ENCODE results near the gene MBNL2. TPM values are rescaled to one million over a fixed set of nuclear protein-coding genes. Genes with fewer than 3 reads are reported as not detected.

MBNL2 gene
- total RNA-seq, 1 experiment from 2014 or later, result 0.17 TPM

GRCh38 chr13:97226013-97226412 is 3.9 kb downstream of the MBNL2 start:
- Histone ChIP-seq H2BK20ac (ENCODE audit: low read depth, low read length, poor library complexity, severe bottlenecking) (no peak overlapping the region), H3K27me3 (ENCODE audit: insufficient read depth, low read length) (peaks cover 59% of the 10 kb centered on the region), H3T11ph (ENCODE audit: low read length) (no peak overlapping the region), H2BK5ac (ENCODE audit: insufficient read length, low read length) (no peak overlapping the region), H3K27ac (ENCODE audit: insufficient read length, low read depth, low read length) (no peak overlapping the region), H4K8ac (replicated peaks; ENCODE audit: insufficient read length, low read depth, low read length) (no peak overlapping the region), H3K23ac (ENCODE audit: insufficient read length, low read depth, low read length) (no peak overlapping the region), H3K79me1 (ENCODE audit: insufficient read depth, low read depth, low read length, poor library complexity, severe bottlenecking) (no peaks in the 10 kb centered on the region), H2AFZ (ENCODE audit: low read length) (no peak overlapping the region), H3K23me2 (ENCODE audit: insufficient read length, low read depth, low read length, poor library complexity, severe bottlenecking) (no peaks in the 10 kb centered on the region), H3K4me2 (ENCODE audit: insufficient read depth, insufficient read length, low read length) (no peak overlapping the region), H2BK120ac (ENCODE audit: low read depth, low read length, poor library complexity, severe bottlenecking) (no peak overlapping the region), H3K18ac (ENCODE audit: insufficient read length, low read depth, low read length) (no peak overlapping the region), H2BK12ac (ENCODE audit: insufficient read length, low read depth, low read length) (no peak overlapping the region), H3K4me1 (ENCODE audit: insufficient read depth, low read length) (peaks cover 2% of the 10 kb centered on the region; the same call in 1 of the 2 replicates), H3K56ac (ENCODE audit: insufficient read length, low read depth, low read length) (no peak overlapping the region), H3K9ac (ENCODE audit: extremely low read depth, insufficient read length, low read length) (no peak overlapping the region), H4K5ac (ENCODE audit: insufficient read length, low read depth, low read length) (no peak overlapping the region), H2BK15ac (ENCODE audit: low read depth, low read length) (no peak overlapping the region), H2AK5ac (ENCODE audit: insufficient read length, low read length) (no peak overlapping the region), H4K91ac (ENCODE audit: insufficient read length, low read depth, low read length) (no peak overlapping the region), H3K14ac (ENCODE audit: insufficient read depth, low read length) (no peak overlapping the region), H3K79me2 (ENCODE audit: insufficient read depth, low read length) (no peaks in the 10 kb centered on the region), H4K20me1 (ENCODE audit: control insufficient read depth, insufficient read depth, insufficient read length) (no peaks in the 10 kb centered on the region), H3K4ac (ENCODE audit: low read depth, low read length) (no peak overlapping the region), H3K9me3 (ENCODE audit: control insufficient read depth, low read depth, low read length) (no peaks in the 10 kb centered on the region)
- H3K36me3 Mint-ChIP-seq (ENCODE audit: insufficient read depth in 1 of 3, low read depth in 3 of 3), result no peaks in the 10 kb centered on the region
- H3K4me1 Mint-ChIP-seq, result peaks cover 26 to 40% of the 10 kb centered on the region in 2 experiments
- H3K9me3 Mint-ChIP-seq, result peaks cover 0 to 5% of the 10 kb centered on the region in 2 experiments; a peak in 2 of 5 replicates
- no peak overlapping the region for H3K27ac Mint-ChIP-seq
- TF ChIP-seq, protein P1, sequence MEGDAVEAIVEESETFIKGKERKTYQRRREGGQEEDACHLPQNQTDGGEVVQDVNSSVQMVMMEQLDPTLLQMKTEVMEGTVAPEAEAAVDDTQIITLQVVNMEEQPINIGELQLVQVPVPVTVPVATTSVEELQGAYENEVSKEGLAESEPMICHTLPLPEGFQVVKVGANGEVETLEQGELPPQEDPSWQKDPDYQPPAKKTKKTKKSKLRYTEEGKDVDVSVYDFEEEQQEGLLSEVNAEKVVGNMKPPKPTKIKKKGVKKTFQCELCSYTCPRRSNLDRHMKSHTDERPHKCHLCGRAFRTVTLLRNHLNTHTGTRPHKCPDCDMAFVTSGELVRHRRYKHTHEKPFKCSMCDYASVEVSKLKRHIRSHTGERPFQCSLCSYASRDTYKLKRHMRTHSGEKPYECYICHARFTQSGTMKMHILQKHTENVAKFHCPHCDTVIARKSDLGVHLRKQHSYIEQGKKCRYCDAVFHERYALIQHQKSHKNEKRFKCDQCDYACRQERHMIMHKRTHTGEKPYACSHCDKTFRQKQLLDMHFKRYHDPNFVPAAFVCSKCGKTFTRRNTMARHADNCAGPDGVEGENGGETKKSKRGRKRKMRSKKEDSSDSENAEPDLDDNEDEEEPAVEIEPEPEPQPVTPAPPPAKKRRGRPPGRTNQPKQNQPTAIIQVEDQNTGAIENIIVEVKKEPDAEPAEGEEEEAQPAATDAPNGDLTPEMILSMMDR (conservative IDR thresholded peaks at IDR 0.05), result no peak
- peaks cover 97% of the 10 kb centered on the region for H3K27me3 Mint-ChIP-seq (ENCODE audit: low read depth)
- WGBS (ENCODE audit: extremely low coverage, insufficient read length, low lambda C conversion rate), result no CpG with 5 or more reads among the region's 8 CpGs
- no peak for DNase-seq
- no peak overlapping the region for H3K4me3 Mint-ChIP-seq

All from H9 (cell line).